NCI-H345 treated with DMSO at 0.1 percent for 48 hours (cell line): ENCODE measurements around the gene MORC3.

Experiments used
- DNase-seq: peaks from one replicate; lab custom pipeline; 2025; ENCODE audit not compliant: unreplicated experiment; lab: John Stamatoyannopoulos, UW

The MORC3 gene

DNA sequence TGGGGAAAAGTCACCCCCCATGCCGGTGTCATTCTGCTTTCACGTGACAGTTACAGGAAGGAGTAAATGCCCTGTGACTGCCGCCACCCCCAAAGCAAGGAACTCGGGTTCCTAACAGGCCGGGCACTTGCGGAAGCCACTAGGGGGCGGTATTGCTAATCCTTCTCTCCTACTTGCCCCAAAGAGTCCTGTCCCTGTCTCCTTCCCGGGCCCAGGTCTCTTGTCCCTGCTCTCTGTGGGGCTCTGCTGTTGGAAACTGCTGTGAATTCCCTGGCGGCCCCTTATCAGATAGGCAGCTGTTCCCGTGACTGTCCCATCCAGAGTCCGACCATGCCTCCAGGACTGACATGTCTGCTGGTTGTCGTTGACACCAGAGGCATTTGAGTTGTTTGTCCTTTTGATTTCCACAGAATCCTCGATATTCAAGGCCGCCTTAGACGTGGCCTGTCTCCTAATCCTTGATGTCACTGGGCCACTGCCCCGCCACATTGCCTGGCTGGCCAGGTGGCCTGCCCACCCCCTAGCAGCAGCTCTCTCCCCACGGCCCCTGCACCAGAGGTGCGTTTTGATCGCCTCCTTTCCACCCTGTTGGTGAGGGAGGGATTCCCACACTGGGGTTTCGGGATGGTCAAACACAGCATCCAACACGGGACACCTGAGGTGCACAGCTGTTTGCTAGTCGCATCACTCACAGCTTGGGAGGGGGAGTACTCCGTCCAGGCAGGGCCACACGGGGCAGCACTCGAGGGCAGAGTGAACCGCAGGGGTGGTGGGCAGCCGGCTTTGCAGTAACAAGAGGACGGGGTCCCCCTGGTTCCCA lies 102.5 kb downstream of the MORC3 start:
- DNase-seq, result no peak

DNA sequence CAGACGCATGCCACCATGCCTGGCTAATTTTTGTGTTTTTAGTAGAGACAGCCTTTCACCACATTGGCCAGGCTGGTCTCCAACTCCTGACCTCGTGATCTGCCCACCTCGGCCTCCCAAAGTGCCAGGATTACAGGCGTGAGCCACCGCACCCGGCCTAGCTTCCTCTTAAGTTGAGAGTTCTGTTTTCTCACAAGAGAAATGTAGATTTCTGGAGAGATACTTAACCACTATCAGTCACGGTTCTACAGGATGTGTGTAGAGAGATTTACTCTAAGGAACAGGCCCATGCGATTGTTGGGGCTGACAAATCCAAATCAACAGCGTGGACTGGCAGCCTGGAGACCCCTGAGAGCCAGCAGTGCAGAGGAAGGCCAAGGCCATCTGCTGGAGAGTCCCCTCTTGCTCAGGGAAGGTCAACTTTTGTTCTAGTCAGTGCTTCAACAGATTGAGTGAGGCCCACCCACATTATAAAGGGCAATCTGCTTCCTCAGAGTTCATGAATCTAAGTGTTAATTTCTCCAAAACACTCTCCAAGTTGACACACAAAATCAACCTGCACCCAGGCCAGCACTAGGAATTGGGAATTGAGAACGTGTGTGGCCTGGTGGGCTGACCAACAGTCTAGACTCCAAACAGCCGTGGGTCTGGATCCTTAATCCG lies 103.9 kb downstream of the MORC3 start:
- no peak for DNase-seq

DNA sequence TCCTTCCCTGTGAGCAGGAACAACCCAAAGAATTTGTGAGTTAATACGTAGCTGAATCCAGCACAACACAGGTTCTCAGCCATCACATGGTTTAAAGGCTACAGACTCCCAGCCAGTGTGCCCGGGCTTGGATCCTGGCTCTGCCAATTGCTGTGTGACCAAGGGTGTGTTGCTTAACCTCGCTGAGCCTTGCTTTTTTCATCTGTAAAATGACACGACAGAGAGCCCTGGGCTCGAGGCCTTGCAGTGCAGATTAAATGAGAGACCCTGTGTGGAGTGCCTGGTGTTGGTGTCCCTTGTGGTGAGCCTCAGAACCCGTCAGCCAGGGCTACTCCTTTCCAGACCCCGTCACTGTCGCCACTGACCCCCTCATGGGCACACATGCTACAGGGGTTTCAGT lies 104.6 kb downstream of the MORC3 start:
- no peak for DNase-seq

DNA sequence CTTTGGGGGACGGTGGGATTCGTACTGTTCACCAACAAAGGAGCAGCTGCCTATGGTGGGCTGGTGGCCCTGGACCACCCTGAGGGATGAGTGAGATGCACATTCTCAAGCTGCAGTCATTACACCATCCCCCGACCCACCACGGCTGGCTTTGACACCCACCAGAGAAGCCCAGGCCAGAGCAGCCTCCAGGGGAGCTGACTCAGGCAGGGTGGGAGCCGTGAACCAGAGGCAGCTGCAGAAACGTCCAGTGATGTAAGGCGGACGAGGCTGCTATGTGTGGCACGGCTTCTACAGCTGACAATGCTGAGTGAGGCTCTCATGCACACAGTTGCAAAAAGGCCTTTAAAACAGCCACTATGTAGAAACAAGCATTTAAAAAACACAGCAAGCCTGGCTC lies 105.3 kb downstream of the MORC3 start:
- no peak for DNase-seq
